Progenitor cell of endocrine pancreas (in vitro differentiated cells): ENCODE measurements around the gene AKAP3. TPM values are rescaled to one million over a fixed set of nuclear protein-coding genes. Genes with fewer than 3 reads are reported as not detected.

Source experiments
- DNase-seq: peaks from one replicate; pipeline ENCODE4 v3.0.0; 2021; ENCODE audit warnings: low spot score; ENCODE audit not compliant: unreplicated experiment
- H3K27ac Mint-ChIP-seq: 2 replicates; pipeline ENCODE4 v1.8.0; 2021; ENCODE audit warnings: mild to moderate bottlenecking, moderate library complexity, mixed read lengths
- H3K27me3 Mint-ChIP-seq: 2 replicates; pipeline ENCODE4 v1.8.0; 2021; ENCODE audit warnings: mixed read lengths
- H3K36me3 Mint-ChIP-seq: 2 replicates; pipeline ENCODE4 v1.8.0; 2022; ENCODE audit warnings: mixed read lengths; ENCODE audit not compliant: insufficient read depth
- H3K4me1 Mint-ChIP-seq: 2 replicates; pipeline ENCODE4 v1.8.0; 2021; ENCODE audit warnings: low read depth, mixed read lengths
- H3K4me3 Mint-ChIP-seq: 2 replicates; pipeline ENCODE4 v1.8.0; 2021; ENCODE audit warnings: low read depth, mild to moderate bottlenecking, moderate library complexity, mixed read lengths
- H3K9me3 Mint-ChIP-seq: 2 replicates; pipeline ENCODE4 v1.8.0; 2021; ENCODE audit warnings: low read depth, mixed read lengths
- total RNA-seq: library from RNA; stranded (reverse); gene quantifications from 2 replicates; pipeline ENCODE4 v1.2.1, GENCODE V29; 2021
- TF ChIP-seq, protein P1 (sequence below): fragments of 200-600 bp; sonication (generic); IDR thresholded peaks from one replicate; pipeline ENCODE4 v1.5.0; 2021; ENCODE audit warnings: antibody characterized with exemption, mild to moderate bottlenecking; ENCODE audit not compliant: unreplicated experiment

Gene AKAP3
- total RNA-seq, 1 donor from 2014 or later, result 3.3 TPM

DNA sequence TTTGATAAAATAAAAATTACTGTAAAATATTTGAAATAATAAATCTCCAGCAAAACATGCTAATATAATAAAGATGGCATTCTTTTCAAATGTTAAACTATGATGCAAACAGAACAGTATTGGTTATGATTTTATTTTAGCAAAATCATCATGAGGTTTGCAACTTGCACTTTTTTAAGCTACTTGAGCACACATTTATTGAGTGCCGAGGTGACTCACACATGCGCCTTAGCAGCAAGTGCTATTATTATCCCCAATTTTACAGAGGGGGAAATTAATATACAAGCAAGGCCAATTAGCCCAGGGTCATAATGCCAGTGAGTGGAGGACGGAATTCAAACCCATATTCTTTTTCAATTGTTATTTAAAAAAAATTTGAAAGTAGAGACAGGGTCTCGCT, 79.6 kb downstream of the AKAP3 start:
- Mint-ChIP-seq H3K4me3 (no peak overlapping the region), H3K9me3 (no peaks in the 10 kb centered on the region), H3K4me1 (no peaks in the 10 kb centered on the region), H3K27me3 (peaks cover 14% of the 10 kb centered on the region), H3K36me3 (no peaks in the 10 kb centered on the region), H3K27ac (no peak overlapping the region)
- TF ChIP-seq, protein P1, sequence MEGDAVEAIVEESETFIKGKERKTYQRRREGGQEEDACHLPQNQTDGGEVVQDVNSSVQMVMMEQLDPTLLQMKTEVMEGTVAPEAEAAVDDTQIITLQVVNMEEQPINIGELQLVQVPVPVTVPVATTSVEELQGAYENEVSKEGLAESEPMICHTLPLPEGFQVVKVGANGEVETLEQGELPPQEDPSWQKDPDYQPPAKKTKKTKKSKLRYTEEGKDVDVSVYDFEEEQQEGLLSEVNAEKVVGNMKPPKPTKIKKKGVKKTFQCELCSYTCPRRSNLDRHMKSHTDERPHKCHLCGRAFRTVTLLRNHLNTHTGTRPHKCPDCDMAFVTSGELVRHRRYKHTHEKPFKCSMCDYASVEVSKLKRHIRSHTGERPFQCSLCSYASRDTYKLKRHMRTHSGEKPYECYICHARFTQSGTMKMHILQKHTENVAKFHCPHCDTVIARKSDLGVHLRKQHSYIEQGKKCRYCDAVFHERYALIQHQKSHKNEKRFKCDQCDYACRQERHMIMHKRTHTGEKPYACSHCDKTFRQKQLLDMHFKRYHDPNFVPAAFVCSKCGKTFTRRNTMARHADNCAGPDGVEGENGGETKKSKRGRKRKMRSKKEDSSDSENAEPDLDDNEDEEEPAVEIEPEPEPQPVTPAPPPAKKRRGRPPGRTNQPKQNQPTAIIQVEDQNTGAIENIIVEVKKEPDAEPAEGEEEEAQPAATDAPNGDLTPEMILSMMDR, result no peak
- DNase-seq, result no peak

DNA sequence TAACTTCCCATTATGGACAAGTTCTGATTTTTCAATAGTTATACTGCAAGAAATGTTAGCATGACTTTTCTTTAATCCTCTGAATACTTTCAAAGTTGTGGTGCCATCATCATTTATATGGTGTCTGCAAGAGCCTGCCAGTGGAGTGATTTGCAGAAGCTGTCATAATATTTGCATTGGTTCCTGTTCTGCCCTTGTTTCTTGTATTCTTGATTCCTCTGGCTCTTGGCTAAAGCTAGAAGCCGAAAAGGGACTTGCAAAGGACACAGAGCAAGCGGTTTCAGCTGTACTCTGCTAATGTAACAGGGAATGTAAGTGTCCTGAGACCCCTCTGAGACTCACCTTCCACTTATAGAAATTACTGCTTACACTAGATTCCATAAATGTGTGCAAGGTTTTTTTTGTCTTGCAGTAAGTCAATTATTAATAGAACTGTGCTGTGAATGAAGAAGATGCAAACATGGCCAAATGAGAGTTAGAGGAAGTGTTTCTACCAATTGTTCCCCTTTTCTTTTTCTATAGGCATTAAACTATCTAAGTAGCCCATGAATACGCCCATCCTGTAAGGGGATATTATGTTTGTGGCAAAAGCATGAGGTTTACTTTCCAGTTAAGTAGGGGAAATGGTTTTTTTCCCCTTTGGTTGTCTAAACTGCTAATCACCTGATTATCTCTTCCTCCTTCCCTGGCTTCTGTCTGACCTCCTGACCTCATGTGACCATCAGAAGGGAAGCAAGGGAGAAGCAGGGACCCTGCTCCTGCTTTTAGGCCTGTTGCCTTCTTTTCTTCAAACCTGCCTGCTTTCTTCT, 81.6 kb downstream of the AKAP3 start:
- Mint-ChIP-seq H3K27ac (no peak overlapping the region), H3K4me1 (no peaks in the 10 kb centered on the region), H3K9me3 (no peaks in the 10 kb centered on the region), H3K27me3 (peaks cover 31% of the 10 kb centered on the region), H3K36me3 (no peaks in the 10 kb centered on the region), H3K4me3 (no peak overlapping the region)
- no peak for DNase-seq
- TF ChIP-seq, protein P1, result no peak

DNA sequence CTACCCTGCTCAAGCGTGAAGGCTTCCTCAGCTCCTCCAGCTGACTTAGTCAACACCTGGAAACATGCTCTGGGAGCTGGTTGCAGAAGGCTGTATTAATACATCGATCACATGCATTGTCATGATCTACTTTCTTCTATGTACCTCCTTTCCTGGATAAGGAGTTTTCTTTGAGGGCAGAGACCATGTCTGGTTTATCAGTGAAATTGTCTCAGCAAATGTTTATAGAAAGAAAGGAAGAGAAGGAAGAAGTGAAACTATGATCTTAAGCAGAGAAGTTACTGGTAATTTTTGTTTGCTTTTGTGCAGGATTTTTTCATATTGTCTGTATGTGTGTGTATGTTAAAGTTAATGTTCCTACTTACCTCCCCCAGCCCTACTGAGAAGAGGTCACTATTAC, 82.4 kb downstream of the AKAP3 start:
- TF ChIP-seq, protein P1, result no peak
- Mint-ChIP-seq H3K27me3 (peaks cover 37% of the 10 kb centered on the region), H3K36me3 (peaks cover 1% of the 10 kb centered on the region), H3K9me3 (no peaks in the 10 kb centered on the region), H3K27ac (no peak overlapping the region), H3K4me1 (peaks cover 3% of the 10 kb centered on the region), H3K4me3 (no peak overlapping the region)
- DNase-seq, result no peak

Other genes starting within 250 kb of the AKAP3 start
- not detected in 2 replicates for gene FGF6, start 203.2 kb downstream of the AKAP3 start, total RNA-seq
- gene RAD51AP1, start 110.2 kb downstream of the AKAP3 start, total RNA-seq, result 33.4 and 40.1 TPM in 2 replicates
- gene DYRK4, start 86.8 kb downstream of the AKAP3 start, total RNA-seq, result 27.6 and 30.8 TPM in 2 replicates
- 136 TPM in 2 replicates for gene NDUFA9, start 63 bp upstream of the AKAP3 start, total RNA-seq
- gene GALNT8, start 71.3 kb upstream of the AKAP3 start, total RNA-seq, result 13.4 and 15.6 TPM in 2 replicates